Measurements from ENCODE around the gene PRKCB.

DNA sequence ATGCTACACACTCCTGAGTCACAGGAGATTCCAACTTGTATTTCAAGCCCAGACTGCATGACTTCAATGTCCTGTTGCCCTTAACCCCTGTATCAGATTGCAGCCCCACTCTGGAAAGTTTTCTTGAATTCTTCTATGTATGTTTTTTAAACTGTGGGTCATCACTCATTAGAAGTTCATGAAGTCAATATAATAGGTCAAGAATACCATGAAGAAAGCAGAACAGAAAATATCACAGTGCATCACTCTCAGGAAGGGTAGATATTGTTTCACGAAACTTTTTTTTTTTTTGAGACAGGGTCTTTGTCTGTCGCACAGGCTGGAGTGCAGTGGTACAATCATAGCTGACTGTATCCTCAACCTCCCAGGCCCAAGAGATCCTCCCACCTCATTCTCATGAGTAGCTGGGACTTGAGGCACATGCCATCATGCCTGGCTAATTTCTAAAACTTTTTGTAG is 20.5 kb downstream of the PRKCB start:
- no peak for TF ChIP-seq POLR2A (IDR thresholded peaks at IDR 0.05)
- TF ChIP-seq CTCF (IDR thresholded peaks at IDR 0.05) = no peak
